Measurements from ENCODE around the gene RFTN1.
A peak's percentile ranks its signal among the peaks of the same experiment; 100 is the strongest.

RFTN1 gene

GRCh38 chr3:16307832-16308531 is 205.5 kb downstream of the RFTN1 start:
- DNase-seq (ENCODE audit: low read depth, low spot score), result no peak

DNA sequence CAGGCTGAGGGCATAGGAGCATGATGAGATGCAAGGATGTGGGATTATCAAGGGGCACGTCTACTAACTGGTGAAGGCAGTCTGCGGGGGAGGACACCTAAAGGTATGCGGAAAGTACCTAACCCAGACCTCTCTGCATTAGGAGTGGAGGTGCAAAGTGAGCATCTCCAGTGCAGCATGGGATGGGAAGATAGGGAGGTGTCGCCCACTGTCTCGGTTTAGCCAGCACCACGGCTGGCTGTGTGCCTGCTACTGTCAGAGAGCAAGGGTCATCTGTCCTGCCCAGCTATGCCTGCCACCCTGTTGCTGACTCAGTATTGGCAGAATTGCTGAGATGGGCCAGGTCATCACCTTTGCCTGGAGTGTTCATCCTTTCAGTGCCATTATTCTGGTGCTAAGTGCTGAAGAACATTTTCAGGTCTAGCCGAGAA is 208.4 kb downstream of the RFTN1 start:
- DNase-seq (ENCODE audit: low read depth, low spot score), result no peak

- no peak for DNase-seq (ENCODE audit: low read depth, low spot score)
Observed at GRCh38 chr3:16304061-16305010, 209.2 kb downstream of the RFTN1 start.

DNA sequence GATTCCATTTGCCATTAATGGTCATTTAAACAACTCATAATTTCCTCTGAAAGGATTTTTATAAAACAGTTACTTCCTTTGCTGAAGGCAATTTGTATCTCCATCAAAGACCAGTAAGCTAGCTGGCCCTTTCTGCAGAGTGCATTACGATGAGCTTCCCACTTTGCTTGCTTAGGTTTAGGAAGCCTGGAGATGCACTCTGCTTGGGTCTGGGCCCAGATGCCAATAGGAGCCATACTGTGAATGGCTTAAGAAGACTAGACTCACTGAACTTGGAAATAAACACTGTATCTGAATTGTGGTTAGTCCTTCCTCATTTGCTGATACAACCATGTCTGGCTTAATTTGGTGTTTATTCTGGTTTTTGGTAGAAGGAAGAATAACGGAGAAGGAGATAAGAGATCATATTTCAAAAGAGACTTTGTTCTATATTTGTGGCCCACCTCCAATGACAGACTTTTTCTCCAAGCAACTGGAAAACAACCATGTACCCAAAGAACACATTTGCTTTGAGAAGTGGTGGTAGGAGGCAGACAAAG is 210.4 kb downstream of the RFTN1 start:
- no peak for DNase-seq (ENCODE audit: low read depth, low spot score)

GRCh38 chr3:16302082-16302631 is 211.3 kb downstream of the RFTN1 start:
- no peak for DNase-seq (ENCODE audit: low read depth, low spot score)

DNA sequence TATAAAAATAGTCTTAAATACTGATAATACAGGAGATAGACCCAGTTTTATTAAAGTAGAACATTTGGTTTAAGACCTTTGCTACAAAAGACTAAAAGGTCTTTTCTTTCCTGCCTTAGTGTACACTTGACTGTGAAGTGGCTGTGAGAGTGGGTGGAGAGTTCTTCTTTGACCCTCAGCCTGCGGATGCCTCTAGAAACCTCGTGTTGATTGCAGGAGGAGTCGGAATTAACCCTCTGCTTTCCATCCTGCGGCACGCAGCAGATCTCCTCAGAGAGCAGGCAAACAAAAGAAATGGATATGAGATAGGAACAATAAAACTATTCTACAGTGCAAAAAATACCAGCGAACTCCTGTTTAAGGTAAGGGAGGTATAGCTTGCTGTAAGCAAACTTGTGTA is 212.0 kb downstream of the RFTN1 start:
- DNase-seq (ENCODE audit: low read depth, low spot score), result no peak

DNA sequence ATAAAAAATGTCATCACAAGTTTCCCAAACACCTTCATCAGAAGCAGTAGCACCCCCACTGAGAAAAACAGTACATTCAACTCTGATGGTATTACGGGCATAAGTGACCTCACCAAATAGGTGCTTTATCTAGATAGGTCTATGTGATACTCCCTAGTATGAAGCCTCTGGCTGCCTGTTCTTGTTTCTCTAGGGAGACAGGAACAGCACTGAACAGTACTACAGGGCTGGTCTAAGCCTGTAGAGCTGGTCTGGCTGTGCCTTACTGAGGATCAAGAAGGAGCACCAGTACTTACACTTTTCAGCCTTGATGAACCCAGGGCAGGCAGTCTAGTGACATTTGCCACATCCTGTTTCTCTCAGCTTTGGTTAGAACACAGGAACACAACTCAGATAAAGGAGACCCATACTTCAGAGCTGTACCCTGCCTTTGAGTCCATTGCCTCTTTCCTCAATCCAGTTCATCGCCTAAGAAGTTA is 212.6 kb downstream of the RFTN1 start:
- no peak for DNase-seq (ENCODE audit: low read depth, low spot score)

GRCh38 chr3:16300307-16300706 is 213.2 kb downstream of the RFTN1 start:
- no peak for DNase-seq (ENCODE audit: low read depth, low spot score)

- no peak for DNase-seq (ENCODE audit: low read depth, low spot score)
Observed at GRCh38 chr3:16299746-16300145, 213.8 kb downstream of the RFTN1 start.

DNA sequence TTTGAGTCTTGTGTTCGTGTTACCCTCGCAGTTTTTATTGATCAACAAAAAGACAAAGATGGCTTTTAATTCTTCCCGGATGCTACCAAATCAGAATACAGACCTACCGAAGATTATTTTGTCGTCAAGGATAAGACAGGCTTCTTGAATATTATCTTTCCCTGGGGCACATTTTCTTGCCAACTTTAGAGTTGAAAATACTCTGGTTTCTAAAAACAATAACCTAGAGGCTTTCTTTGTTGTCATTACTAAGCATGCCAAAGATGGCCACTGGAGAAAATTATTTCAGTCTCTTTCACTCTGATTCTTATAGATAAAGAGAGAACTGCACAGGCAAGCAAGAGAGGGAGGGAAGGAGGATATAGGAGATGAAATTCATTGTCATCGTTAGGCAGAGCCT is 214.6 kb downstream of the RFTN1 start:
- no peak for DNase-seq (ENCODE audit: low read depth, low spot score)

- DNase-seq (ENCODE audit: low read depth, low spot score), result no peak
Observed at GRCh38 chr3:16297997-16298885, 215.3 kb downstream of the RFTN1 start.

DNA sequence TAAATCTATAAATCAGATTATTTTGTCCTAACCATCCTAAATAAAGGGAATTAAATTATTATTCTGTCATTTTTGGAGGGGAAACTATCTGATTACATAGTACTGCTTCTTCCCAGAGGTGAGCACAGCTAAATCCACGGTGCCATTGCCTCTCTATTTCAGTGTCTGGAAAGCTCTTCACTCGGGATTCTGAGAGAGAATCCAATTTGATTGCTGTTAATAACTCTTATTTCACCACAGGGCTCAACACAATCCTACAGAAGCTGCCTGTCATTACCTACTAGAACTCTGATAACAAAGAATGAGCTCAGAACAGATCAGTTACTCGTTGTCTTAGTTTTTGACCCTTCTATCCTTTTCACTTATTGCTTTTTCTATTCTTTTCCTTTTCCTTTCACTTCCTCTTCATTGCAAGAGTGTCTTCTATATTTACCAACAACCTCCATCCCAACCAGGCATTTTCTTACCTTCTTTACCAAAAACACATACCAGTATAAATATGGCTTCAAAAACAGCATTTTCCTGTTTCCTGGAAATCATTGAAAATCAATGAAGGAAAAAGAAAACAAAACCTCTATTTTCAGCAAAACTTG is 218.1 kb downstream of the RFTN1 start:
- no peak for DNase-seq (ENCODE audit: low read depth, low spot score)

GRCh38 chr3:16294844-16295243 is 218.7 kb downstream of the RFTN1 start:
- DNase-seq (ENCODE audit: low read depth, low spot score), result no peak

- DNase-seq (ENCODE audit: low read depth, low spot score), result no peak
Observed at GRCh38 chr3:16290827-16291196, 222.7 kb downstream of the RFTN1 start.

- peak; percentile 33 for DNase-seq (ENCODE audit: low read depth, low spot score)
Observed at GRCh38 chr3:16290007-16290826, 223.3 kb downstream of the RFTN1 start.

- no peak for DNase-seq (ENCODE audit: low read depth, low spot score)
Observed at GRCh38 chr3:16289144-16289889, 224.2 kb downstream of the RFTN1 start.

DNA sequence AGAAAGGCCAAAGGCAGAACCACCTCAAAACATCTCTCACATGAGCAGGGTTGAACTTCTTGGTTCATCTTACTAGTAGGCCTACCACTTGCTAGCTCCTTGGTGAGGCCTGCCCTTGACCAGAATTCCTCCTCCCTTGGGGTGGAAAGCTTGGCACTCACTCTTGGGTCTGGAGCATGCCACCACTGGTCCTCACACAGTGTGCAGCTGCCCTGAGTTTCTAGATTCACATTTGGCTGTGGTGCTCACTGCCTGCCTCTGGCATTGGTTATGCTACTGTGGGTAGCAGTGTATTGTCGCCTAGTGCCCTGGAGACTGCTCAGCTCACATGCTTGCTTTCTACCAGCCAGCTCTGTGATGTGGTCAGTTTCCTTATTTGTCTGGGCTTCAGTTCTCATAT is 224.8 kb downstream of the RFTN1 start:
- DNase-seq (ENCODE audit: low read depth, low spot score), result no peak

- DNase-seq (ENCODE audit: low read depth, low spot score), result no peak
Observed at GRCh38 chr3:16286751-16287543, 226.6 kb downstream of the RFTN1 start.

Data from smooth muscle cell of the brain vasculature (primary cell).